Chondrocyte (in vitro differentiated cells): ENCODE results near the gene N4BP2L2. TPM values are rescaled to one million over a fixed set of nuclear protein-coding genes. Genes with fewer than 3 reads are reported as not detected.

ENCODE experiments used
- DNase-seq: peaks from one replicate; pipeline ENCODE4 v3.0.0; 2021; ENCODE audit warnings: mixed read lengths, low spot score
- H3K27ac Mint-ChIP-seq: one replicate; pipeline ENCODE4 v1.8.0; 2021; ENCODE audit warnings: mild to moderate bottlenecking, moderate library complexity, mixed read lengths; ENCODE audit not compliant: unreplicated experiment
- H3K27me3 Mint-ChIP-seq: 2 replicates; pipeline ENCODE4 v1.8.0; 2021; ENCODE audit warnings: low read depth, mixed read lengths
- H3K36me3 Mint-ChIP-seq: 2 replicates; pipeline ENCODE4 v1.8.0; 2021; ENCODE audit warnings: low read depth, mixed read lengths
- H3K4me1 Mint-ChIP-seq: 2 replicates; pipeline ENCODE4 v1.8.0; 2021; ENCODE audit warnings: low read depth, mild to moderate bottlenecking, mixed read lengths
- H3K4me3 Mint-ChIP-seq: one replicate; pipeline ENCODE4 v1.8.0; 2021; ENCODE audit warnings: mild to moderate bottlenecking, moderate library complexity, mixed read lengths; ENCODE audit not compliant: unreplicated experiment
- H3K9me3 Mint-ChIP-seq: 2 replicates; pipeline ENCODE4 v1.8.0; 2021; ENCODE audit warnings: low read depth, mixed read lengths
- CTCF ChIP-seq: fragments of 200-600 bp; sonication (generic); IDR thresholded peaks from 2 replicates; pipeline ENCODE4 v1.5.0; 2021; ENCODE audit warnings: antibody characterized with exemption, mild to moderate bottlenecking, moderate library complexity
- total RNA-seq: library from RNA; stranded (reverse); gene quantifications from 3 replicates; pipeline ENCODE4 v1.2.1, GENCODE V29; 2021

The N4BP2L2 gene
- total RNA-seq, 1 donor from 2014 or later, result 90.0 TPM

- no peak for DNase-seq
- Mint-ChIP-seq H3K27ac (peak overlapping the region; percentile 45), H3K4me3 (peak overlapping the region; percentile 57), H3K9me3 (no peaks in the 10 kb centered on the region), H3K36me3 (peaks cover 25% of the 10 kb centered on the region), H3K27me3 (no peaks in the 10 kb centered on the region), H3K4me1 (peaks cover 20% of the 10 kb centered on the region)
- TF ChIP-seq CTCF, result no peak
Observed at GRCh38 chr13:32426990-32427851, 111.4 kb downstream of the N4BP2L2 start.

GRCh38 chr13:32426191-32426989 is 112.2 kb downstream of the N4BP2L2 start:
- Mint-ChIP-seq H3K4me3 (peak overlapping the region; percentile 57), H3K27me3 (no peaks in the 10 kb centered on the region), H3K9me3 (no peaks in the 10 kb centered on the region), H3K4me1 (peaks cover 20% of the 10 kb centered on the region), H3K36me3 (peaks cover 25% of the 10 kb centered on the region), H3K27ac (peak overlapping the region; percentile 45)
- no peak for TF ChIP-seq CTCF
- no peak for DNase-seq

GRCh38 chr13:32425158-32425557 is 113.4 kb downstream of the N4BP2L2 start:
- no peak for DNase-seq
- Mint-ChIP-seq H3K27ac (no peak overlapping the region), H3K9me3 (no peaks in the 10 kb centered on the region), H3K4me3 (no peak overlapping the region), H3K27me3 (no peaks in the 10 kb centered on the region), H3K36me3 (peaks cover 20% of the 10 kb centered on the region), H3K4me1 (peaks cover 20% of the 10 kb centered on the region)
- no peak for TF ChIP-seq CTCF

- Mint-ChIP-seq H3K4me1 (peaks cover 18% of the 10 kb centered on the region), H3K36me3 (peaks cover 24% of the 10 kb centered on the region), H3K4me3 (no peak overlapping the region), H3K27ac (no peak overlapping the region), H3K9me3 (peaks cover 6% of the 10 kb centered on the region), H3K27me3 (no peaks in the 10 kb centered on the region)
- DNase-seq, result no peak
- no peak for TF ChIP-seq CTCF
Observed at GRCh38 chr13:32423592-32423991, 115.0 kb downstream of the N4BP2L2 start.

- Mint-ChIP-seq H3K27ac (no peak overlapping the region), H3K9me3 (peaks cover 8% of the 10 kb centered on the region), H3K36me3 (peaks cover 19% of the 10 kb centered on the region), H3K4me1 (no peaks in the 10 kb centered on the region), H3K4me3 (no peak overlapping the region), H3K27me3 (no peaks in the 10 kb centered on the region)
- no peak for TF ChIP-seq CTCF
- no peak for DNase-seq
Observed at GRCh38 chr13:32419862-32420261, 118.7 kb downstream of the N4BP2L2 start.
